HG03469 (cell line): ENCODE measurements around the gene FAM222A.

Source experiments
- ATAC-seq: cut with Tn5 transposase; IDR thresholded peaks from one replicate; pipeline ENCODE4 v1.9.1; 2021; ENCODE audit warnings: mild to moderate bottlenecking, moderate library complexity, moderate number of reproducible peaks; ENCODE audit not compliant: unreplicated experiment

Gene FAM222A

DNA sequence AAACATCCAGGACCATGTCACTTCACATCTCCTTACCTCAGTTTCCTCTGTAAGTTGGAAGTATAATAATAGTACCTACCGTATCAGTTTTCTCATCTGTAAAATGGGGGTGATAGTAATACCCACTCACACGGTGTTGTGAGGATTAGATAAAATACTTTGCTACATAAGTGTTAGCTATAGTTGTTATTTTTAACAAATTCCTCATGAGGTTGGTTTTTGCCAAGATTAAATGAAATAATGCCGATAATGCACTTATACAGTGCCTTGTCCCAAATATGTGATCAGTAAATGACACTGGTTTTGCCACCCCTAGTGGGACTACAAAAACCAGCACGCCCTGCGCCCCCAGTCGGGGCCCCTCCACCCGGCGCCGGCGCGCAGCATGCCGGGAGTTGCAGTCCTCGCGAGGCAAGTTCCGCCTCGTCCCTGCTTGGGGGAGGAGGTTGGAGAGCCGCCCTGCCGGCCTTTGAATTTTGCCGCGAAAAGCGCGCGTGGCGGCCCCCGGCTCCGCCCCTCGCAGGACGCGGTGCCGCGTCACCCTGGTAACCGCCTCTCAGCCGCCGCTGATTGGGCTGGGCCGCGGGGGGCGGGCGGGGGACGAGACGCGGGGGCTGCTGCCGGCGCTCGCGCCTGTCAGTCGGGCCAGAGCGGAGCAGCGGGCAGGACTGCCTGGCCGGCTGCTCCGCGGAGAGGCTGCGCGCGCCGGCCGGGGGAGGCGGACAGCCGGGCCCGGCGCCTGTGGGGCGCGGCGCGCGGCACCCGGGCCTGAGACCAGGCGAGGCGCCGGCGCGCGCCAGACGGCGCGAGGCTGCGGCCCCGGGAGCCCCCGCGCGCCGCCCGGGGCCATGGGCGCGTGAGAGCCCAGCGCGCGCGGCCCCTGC is at the start of gene FAM222A:
Gene FAM222A (plus strand): TSS at position 639 of the 884 bp plus-strand sequence. CDS start 30,322 bp downstream, outside the sequence.
- peak; percentile 87 for ATAC-seq

DNA sequence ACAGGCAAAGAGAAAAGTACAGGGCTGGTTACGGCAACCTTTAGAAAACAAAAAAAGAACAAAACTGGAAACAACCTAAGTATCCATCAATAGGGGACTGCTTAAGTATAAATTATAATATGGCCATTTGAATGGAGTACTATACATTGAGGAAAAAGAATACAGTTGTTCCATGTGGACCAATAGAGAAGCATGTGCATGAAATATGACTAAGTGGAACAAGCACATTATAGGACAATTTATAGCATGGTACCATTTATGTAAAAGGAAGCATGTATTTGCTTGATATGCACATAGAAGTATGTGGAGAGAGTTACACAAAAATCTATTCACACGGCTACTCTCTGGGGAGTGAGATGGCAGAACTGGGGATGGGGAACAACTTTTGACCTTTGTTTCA is 49.2 kb upstream of the FAM222A start:
- no peak for ATAC-seq

DNA sequence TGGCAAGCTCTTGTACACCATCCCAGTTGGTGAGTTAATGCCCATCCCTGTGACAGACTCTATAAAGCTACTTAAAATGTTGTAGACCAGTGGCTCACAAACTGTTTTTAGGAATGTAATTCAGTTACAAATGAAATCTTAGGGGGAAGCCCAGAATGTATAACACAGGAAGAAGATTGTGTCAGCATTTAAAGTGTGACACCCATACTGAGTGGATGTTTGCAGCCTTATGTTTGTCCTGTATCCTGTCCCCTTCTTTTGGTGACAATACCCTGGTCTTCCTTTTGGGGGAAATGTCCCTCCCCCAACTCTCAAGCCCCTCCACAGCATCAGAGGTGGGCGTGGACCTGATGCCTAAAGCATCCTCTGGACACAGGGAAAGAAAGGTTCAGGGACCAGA is 47.6 kb upstream of the FAM222A start:
- no peak for ATAC-seq

DNA sequence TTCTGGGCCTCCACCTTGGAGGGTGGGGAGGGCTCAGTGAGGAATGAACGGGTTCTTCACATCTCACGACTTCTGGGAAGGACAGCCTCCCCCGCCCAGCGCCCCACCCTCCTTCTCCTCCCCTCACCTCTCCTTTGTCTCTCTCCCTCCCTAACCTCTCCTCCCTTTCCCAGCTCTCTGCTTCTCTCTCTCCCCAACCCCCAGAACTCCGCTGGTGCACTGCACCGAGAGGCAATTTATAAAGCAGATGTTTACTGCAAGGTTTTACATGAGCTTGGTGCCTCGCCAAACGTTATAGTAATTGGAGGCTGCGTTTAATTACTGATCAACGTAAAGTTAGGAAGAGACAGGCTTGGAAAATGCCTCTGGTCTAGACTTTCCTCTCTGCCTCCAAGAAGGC is 42.9 kb upstream of the FAM222A start:
- ATAC-seq = no peak

DNA sequence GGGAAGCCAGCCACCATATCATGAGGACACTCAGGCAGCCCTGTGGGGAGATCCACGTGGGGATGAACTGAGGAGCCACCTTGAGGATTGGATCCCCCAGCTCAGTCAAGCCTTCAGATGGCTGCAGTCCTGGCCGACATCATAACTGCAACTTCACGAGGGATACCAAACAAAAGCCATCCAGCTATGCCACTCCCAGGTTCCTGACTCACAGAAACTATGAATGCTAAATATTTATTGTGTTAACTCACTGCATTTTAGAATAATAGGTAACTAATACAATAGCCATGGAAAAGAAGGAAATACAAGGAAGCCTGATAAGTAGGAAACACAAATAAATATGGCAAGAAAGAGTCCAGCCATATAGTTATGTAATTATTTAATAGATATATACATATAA is 42.1 kb upstream of the FAM222A start:
- no peak for ATAC-seq

DNA sequence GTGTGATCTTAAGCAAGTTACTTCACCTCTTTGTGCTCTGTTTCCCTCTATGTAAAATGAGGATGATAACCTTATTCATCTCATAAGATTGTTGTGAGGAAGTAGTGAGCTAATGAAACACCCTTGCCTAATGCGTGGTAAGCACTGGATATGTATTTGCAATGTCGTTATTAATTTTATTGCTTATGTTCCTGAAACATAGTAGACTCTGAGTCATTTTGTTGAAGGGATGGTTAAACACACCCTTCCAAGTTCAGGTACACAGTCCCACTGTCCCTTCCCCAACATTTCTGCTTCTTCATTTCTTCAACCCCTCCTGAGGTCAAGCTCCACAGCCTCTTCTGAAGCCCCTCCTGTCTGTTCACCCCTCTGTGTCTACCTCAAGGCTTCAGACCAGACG is 40.2 kb upstream of the FAM222A start:
- ATAC-seq = no peak

DNA sequence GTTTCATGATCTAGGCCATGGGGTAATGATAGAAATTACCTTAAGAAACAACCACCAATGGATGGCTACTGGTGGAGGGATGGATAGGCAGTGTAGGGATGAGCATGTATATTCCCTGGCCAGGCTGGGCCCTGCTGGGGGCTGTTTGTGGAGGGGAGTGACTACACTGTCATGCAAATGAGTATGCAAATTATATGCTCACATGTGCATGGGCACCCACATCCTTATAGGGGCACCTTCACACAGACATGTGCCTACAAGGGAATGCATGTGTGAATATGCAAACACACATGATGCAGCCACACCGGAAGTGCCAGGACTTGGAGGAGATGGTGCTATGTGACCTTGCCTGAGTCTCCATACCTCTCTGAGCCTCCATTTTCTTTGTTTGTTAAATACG is 39.7 kb upstream of the FAM222A start:
- no peak for ATAC-seq

DNA sequence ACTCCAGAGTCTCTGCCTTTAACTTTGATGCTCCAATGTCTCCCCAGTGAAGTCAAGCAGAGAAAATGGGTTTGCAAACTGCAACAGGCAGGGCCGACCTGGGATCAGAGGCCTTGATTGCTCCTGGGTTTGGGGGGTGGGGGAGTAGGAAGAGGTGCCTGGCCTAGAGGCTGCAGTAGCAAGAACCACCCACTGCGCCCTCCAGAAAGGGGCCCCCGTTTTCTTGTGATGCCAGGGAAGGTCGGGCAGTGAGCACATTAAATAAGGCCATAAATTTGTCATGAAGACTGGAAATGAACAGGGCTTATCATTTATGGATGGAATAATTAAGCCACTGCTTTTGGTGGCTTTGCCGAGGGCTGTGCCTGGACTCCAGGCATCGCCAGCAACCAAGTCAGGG is 38.2 kb upstream of the FAM222A start:
- ATAC-seq = no peak

DNA sequence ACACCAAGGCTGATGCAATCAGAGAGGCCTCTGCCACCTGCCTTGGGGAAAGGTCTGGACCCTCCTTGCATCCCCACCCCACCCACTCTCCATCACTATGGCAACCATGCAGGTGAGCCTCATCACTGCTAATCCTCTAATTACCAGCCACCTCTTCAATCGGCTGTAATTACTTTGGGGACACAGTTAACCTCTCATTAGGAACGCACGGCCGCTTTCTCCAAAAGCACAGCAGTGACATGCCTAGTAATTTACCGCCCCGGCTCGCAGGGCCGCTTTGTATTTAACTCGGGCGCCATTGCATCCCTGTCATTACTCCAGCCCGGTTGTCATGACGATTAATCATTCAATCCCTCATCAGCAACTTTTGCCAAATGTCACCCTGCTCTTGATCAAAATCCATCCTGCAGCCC is 36.3 kb upstream of the FAM222A start:
- ATAC-seq = no peak

DNA sequence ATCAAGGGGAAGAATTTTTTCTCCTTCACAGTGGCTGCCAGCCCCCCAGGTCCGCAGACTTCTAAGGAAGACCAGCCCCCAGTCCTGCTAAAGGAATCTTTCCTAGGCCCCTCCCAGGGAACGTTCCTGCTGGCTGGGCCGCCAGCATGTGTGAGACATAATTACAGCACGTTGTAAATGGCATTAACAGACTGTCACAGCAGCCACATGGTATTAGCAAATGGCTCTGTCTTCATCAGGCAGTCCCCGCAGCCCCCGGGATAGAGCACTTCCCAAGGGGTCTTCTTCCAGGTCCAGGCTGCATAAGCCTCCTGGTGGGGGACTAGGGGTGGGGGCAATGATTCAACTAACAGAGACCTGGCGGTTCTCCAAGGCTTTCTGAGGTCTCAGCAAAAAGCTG is 34.9 kb upstream of the FAM222A start:
- ATAC-seq = no peak

DNA sequence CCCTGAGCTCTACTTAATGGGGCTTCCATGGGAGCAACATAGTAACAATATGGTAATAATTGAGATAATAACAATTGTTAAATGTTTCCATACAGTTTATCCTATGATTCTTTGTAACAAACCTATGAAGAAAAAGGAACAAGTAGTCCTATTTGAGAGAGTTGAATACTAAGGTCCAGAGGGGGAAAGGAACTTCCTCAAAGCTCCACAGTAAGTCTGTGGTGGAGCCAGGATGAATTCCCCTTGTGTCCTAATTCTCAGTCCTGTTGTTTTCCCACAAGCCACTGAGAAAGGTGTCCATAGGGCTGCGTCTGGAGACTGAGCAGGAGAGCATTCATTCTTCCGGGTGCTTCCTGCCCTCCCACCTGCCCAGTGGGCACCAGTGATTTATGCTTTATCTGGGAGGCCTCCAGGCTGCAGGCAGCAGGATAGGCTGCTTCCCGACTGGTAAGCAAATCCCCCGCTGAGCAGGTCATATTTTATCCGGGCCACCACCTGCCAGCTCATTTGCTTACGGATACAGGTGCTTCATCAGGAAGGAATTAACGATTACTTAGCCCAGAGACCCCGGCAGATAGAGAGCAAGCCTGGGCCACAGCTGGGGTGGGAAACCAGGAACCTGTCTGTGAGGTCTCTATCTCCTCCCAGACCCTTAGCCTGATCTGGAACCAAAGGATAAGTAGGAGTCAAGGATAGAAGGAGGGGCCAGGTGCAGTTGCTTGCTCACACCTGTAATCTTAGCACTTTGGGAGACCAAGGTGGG is 33.9 kb upstream of the FAM222A start:
- no peak for ATAC-seq

DNA sequence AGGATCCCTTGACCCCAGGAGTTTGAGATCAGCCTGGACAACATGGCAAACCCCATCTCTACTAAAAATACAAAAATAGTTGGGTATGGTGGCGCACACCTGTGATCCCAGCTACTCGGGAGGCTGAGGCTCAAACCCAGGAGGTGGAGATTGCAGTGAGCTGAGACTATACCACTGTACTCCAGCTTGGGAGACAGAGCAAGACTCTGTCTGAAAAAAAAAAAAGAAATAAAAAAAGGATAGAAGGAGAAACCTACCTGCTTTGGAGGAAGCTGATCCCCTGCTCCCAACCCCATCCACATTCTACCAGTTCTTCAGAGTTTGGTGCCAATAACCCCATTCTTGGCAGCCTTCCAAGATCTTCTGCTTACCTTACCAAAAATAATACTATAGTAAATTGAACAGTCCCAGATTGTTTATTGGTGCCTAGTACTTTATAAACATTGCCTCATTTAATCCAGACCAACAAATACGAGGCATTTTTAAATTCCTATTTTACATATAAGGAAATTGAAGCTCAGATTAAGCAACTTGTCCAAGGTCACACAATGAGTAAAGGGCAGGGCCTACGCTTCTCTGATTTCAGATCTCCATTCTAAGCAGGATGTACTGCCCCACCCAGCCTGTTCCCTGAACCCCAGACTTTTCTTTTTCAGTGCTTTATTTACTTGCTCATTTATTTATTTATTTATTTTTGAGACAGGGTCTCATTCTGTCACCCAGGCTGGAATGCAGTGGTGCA is 33.2 kb upstream of the FAM222A start:
- ATAC-seq = no peak

DNA sequence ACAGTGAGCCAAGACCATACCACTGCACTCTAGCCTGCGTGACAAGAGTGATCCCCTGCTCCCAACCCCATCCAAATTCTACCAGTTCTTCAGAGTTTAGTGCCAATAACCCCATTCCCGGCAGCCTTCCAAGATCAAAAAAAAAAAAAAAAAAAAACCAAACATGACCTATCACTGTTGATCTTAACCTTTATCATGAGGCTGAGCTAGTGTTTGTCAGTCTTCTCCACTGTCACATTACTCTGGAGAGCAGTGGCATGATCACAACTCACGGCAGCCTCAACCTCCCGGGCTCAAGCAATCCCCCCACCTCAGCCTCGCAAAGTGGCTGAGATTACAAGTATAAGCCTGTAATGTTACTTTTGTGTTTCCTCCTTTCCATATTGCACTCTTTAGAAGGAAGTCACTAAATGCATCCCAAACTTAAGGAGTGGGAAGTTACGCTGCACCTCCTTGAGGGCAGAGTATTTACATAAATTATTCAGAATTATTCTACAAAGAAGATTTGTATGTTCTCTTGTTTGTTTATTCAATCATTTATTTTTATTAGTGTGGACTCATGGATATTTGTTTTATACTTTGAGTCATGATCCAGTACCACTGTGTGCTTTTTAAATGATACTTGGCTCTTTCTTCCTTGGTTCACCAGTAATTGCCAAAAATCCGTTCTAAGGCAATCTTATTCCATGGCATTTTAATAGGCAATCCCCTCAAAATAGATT is 31.5 kb upstream of the FAM222A start:
- no peak for ATAC-seq

DNA sequence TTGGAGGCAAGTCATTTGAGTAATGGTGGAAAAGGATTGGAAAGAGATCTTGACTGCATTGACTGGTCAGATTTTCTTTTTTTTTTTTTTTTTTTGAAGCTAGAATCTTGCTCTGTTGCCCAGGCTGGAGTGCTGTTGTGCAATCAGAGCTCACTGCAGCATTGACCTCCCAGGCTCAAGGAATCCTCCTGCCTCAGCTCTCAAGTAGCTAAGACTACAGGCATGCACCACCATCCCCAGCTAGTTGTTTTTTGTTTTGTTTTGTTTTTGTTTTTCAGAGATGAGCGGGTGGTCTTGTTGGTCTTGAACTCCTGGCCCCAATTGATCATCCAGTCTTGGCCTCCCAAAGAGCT is 30.9 kb upstream of the FAM222A start:
- no peak for ATAC-seq

DNA sequence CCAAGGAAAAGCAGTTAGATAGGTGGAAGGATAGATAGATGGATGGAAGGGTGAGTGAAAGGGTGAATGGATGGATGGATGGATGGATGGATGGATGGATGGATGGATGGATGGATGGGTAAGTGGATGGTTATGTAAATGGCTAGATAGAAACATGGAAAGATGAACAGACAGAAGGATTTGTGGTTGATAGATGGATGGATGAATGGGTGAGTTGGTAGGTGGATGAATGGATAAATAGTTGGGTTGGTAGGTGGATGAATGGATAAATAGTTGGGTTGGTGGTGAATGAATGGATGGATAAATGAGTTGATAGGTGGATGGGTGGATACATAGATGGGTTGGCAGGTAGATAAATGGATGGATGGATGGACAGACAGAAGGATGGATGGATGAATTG is 30.3 kb upstream of the FAM222A start:
- no peak for ATAC-seq

DNA sequence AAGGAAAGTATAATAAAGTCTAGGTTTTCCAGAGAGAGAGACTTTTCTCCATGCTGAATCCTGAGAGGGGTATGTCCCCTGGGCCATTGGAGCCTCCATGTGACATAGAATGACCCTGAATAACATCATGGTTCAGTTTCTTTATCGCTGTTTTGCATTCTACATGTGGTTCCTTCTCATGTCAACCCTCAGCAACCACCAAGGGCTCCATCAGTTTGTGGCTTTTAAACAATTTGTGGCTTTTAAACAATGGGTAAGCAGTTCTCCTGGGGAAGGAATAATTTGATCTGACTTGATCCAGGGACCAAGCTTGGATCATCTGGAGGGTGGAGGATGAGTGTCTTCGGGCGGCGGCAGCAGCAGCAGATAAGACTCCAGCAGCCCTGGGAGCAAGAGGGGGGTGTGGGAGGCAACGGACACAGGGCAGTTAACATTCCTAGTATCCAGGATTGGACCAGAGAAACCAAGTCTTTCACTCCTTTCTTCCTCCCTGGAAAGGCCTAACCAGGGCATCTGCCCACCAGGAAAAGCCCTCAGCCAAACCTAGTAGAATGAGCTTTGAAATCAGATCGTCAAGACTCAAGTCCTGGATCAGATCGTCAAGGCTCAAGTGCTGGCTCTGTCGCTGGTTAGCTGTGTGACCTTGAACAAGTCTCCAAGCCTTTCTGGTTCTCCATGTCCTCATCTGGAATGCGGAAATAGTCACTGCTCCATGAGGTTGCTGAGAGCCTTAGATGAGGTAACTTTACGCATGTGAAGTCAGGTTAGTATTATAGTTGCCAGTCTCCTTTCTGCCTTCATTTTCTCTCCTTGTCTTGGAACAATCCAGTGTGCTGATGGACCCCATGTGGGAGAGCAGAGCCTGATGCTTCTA is 27.8 kb upstream of the FAM222A start:
- no peak for ATAC-seq

DNA sequence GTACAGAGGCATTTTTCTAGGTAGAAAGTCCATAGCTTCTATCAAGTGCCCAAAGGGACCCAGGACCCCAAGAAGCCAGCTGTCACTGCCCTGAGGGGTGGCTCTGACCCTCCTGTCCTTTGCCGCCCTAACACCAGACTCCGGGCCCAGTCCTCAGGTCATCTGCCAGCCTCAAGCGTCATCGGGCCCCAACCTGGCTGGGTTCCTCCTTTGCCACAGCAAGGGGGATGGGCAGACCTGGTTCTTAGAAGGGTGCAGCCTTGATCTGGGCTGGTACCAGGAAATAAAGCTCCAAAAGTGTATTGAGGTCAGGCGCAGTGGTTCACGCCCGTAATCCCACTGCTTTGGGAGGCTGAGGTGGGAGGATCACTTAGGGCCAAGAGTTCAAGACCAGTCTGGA is 27.1 kb upstream of the FAM222A start:
- no peak for ATAC-seq

DNA sequence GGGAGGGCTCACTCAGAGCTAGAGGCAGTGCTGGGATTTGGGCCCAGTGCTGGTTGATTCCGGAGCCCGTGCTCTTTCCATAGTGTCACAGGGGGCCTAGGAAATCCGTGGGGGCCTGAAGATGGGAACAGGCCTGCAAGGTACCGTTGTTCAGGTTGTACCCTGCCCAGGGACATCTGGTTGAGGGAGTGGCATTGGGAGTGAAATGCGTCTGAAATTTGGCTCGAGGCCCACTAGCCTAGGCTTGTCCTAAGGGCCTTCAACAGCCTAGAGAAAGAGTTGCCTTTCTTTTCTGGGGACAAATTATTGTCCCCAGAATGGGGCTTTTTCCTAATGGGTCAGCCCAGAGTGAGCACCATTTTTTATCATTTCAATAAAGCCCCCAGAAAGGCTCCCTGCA is 26.4 kb upstream of the FAM222A start:
- ATAC-seq = no peak

DNA sequence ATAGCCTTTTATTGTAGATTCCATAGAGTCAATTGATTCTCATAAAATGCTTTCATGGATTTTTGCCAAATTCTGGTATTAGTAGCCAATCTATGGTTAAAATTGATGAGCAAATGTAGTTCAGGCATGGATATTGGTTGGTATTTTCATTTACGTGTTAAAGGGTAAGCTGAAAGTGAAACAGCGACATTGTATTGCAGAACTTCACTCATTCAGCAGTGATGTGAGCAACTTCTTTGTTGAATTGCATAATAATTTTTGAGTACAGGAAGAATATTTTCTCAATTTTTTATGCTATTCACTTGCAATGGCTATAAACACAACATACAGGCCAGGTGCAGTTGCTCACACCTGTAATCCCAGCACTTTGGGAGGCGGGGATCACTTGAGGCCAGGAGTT is 24.2 kb upstream of the FAM222A start:
- ATAC-seq = no peak

DNA sequence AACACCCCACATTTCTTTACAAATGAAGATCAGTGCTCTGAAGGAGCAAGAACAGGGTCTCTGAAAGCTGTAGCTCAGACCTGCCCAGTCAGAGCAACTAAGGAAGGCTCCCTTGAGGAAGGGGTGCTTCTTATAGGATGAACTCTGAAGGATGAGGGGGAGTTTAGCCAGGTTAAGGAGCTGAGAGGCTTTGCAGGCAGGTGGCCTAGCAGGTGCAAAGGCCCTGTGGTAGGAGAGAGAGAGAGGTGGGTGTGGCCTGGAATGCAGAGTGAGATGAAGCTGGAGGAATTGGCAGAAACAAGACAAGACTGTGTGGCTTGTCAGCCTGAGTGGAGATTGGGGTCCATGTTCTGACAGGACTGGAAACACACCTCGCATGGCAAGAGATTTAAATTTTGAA is 20.5 kb upstream of the FAM222A start:
- no peak for ATAC-seq
